DOHH2 (cell line): ENCODE data around the gene OMP.

Experiments used
- H3F3A ChIP-seq: fragments of 200-600 bp; sonication (generic), shearing (Covaris generic); 2 replicates; pipeline ENCODE4 v1.6.0; 2016; ENCODE audit warnings: antibody characterized with exemption, mild to moderate bottlenecking; ENCODE audit not compliant: control insufficient read depth, insufficient read depth
- H3K27ac ChIP-seq: fragments of 200-600 bp; sonication (generic); 2 replicates; pipeline ENCODE4 v1.5.1; 2014; ENCODE audit warnings: low read depth, mild to moderate bottlenecking, low read length, moderate library complexity
- H3K27me3 ChIP-seq: fragments of 200-600 bp; sonication (generic); 2 replicates; pipeline ENCODE4 v1.6.1; 2014; ENCODE audit warnings: mild to moderate bottlenecking, low read length, mixed read lengths; ENCODE audit not compliant: control insufficient read depth
- H3K36me3 ChIP-seq: fragments of 200-600 bp; sonication (generic); 2 replicates; pipeline ENCODE4 v1.6.1; 2014; ENCODE audit warnings: mild to moderate bottlenecking, low read length, moderate library complexity, mixed read lengths; ENCODE audit not compliant: control insufficient read depth
- H3K4me1 ChIP-seq: fragments of 200-600 bp; sonication (generic); 2 replicates; pipeline ENCODE4 v1.6.1; 2014; ENCODE audit warnings: mild to moderate bottlenecking, low read length, mixed read lengths; ENCODE audit not compliant: control insufficient read depth
- H3K4me2 ChIP-seq: fragments of 200-600 bp; sonication (generic); 2 replicates; pipeline ENCODE4 v1.6.0; 2014; ENCODE audit warnings: mild to moderate bottlenecking, low read length, moderate library complexity
- H3K4me3 ChIP-seq: fragments of 200-600 bp; sonication (generic); 2 replicates; pipeline ENCODE4 v1.5.1; 2014; ENCODE audit warnings: mild to moderate bottlenecking, low read length, mixed read lengths
- H3K79me2 ChIP-seq: fragments of 200-600 bp; sonication (generic); 2 replicates; pipeline ENCODE4 v1.6.1; 2014; ENCODE audit warnings: mild to moderate bottlenecking, low read length, mixed read lengths; ENCODE audit not compliant: control insufficient read depth
- H3K9me2 ChIP-seq: fragments of 200-600 bp; sonication (generic); replicated peaks from 2 replicates; pipeline ENCODE4 v1.6.1; 2014; ENCODE audit warnings: mild to moderate bottlenecking, low read length, mixed read lengths; ENCODE audit not compliant: control insufficient read depth
- H3K9me3 ChIP-seq: fragments of 200-600 bp; sonication (generic); 2 replicates; pipeline ENCODE4 v1.6.1; 2014; ENCODE audit warnings: antibody characterized with exemption, low read length, mixed read lengths; ENCODE audit not compliant: control insufficient read depth, insufficient read depth
- H4K20me1 ChIP-seq: fragments of 200-600 bp; sonication (generic); 2 replicates; pipeline ENCODE4 v1.6.0; 2014; ENCODE audit warnings: low read depth, mild to moderate bottlenecking, antibody characterized with exemption, low read length, moderate library complexity; ENCODE audit not compliant: control insufficient read depth, insufficient read depth
- EZH2phosphoT487 ChIP-seq: fragments of 200-600 bp; sonication (generic); IDR thresholded peaks from 2 replicates; pipeline ENCODE4 v1.6.1; 2017; ENCODE audit warnings: borderline replicate concordance, mild to moderate bottlenecking, antibody characterized with exemption, low read length, moderate library complexity, mixed read lengths
- TF ChIP-seq, protein P1 (sequence below): fragments of 200-600 bp; sonication (generic); IDR thresholded peaks from one replicate; pipeline ENCODE4 v1.5.1; 2014; ENCODE audit warnings: antibody characterized with exemption, mild to moderate bottlenecking, low read depth, low read length; ENCODE audit not compliant: poor library complexity, severe bottlenecking

The OMP gene

DNA sequence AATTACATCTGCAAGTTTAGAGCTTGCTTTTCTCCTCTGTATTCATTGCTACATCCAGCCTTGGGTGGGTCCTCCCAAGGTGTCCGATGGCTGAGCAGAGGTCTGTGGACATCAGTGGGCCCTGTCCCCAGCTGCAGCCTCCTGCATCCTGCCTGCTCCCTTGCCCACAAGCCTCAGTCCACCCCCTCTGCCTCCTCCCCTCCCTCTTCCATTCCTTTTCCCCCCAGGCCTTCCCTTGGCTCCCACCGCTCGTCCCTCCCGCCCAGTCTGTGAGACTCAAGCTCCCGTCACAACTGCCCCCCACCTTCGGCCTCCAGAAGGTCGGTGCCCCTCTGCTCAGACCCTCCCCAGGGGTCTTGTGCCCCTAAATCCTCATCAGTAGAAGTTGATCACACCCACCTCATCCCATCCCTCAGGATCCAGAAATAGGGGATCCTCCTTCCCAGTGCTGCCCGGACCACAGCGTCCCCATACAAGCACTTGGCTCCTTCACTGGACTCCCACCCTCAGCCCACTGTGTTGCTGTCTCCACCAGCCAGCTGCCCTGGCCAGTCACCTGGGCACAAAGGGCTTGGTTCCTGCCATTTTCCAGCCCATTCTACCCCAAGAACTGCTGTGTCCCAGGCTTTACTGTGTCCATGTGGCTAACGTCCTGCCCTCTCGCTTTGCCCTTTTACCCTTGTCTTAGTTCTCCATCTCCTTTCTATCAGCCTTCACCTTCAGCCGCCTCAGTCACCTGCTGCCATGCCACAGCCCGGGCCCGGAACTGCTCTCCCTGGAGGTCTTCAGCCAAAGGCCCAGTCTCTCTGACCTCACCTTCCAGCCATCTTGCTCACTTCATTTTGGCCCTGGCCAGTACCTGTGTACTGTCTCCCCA, 2.2 kb upstream of the OMP start:
- no peak overlapping the region for H3K4me2 ChIP-seq
- H3K36me3 ChIP-seq = no peaks in the 10 kb centered on the region
- no peaks in the 10 kb centered on the region for H3K27me3 ChIP-seq
- H3K79me2 ChIP-seq = no peaks in the 10 kb centered on the region
- no peak overlapping the region for H3K27ac ChIP-seq
- TF ChIP-seq EZH2phosphoT487 = no peak
- TF ChIP-seq, protein P1, sequence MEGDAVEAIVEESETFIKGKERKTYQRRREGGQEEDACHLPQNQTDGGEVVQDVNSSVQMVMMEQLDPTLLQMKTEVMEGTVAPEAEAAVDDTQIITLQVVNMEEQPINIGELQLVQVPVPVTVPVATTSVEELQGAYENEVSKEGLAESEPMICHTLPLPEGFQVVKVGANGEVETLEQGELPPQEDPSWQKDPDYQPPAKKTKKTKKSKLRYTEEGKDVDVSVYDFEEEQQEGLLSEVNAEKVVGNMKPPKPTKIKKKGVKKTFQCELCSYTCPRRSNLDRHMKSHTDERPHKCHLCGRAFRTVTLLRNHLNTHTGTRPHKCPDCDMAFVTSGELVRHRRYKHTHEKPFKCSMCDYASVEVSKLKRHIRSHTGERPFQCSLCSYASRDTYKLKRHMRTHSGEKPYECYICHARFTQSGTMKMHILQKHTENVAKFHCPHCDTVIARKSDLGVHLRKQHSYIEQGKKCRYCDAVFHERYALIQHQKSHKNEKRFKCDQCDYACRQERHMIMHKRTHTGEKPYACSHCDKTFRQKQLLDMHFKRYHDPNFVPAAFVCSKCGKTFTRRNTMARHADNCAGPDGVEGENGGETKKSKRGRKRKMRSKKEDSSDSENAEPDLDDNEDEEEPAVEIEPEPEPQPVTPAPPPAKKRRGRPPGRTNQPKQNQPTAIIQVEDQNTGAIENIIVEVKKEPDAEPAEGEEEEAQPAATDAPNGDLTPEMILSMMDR = no peak
- no peaks in the 10 kb centered on the region for H3F3A ChIP-seq
- no peaks in the 10 kb centered on the region for H4K20me1 ChIP-seq
- no peaks in the 10 kb centered on the region for H3K9me2 ChIP-seq
- no peak overlapping the region for H3K4me3 ChIP-seq
- no peaks in the 10 kb centered on the region for H3K9me3 ChIP-seq
- H3K4me1 ChIP-seq = no peaks in the 10 kb centered on the region

DNA sequence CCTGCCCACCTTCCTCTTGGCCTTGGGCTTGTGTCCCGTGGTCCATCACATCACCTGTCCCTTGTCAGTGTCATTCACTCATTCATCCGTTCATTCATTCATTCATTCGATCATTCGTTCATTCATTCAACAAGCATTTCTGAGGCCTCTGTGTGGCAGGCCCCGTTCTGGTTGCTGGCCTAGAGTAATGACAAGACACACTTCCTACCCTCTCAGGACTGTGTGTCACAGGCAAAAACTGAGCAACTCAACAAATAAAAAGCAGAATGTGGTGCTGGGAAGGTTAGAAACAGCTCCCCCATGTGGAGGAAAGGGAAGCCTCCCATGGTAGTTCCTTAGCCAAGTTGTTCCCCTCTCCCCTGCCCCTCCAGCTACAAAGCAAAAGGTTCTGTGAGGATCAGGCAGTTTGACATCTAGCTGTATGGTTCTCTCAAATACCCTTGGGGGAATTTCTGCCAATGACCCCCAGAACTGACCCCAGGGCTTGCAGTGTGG, 1.6 kb upstream of the OMP start:
- no peaks in the 10 kb centered on the region for H4K20me1 ChIP-seq
- no peaks in the 10 kb centered on the region for H3K27me3 ChIP-seq
- no peaks in the 10 kb centered on the region for H3K79me2 ChIP-seq
- H3K4me3 ChIP-seq = no peak overlapping the region
- no peaks in the 10 kb centered on the region for H3F3A ChIP-seq
- H3K4me1 ChIP-seq = no peaks in the 10 kb centered on the region
- TF ChIP-seq, protein P1 = peak; percentile 74
- TF ChIP-seq EZH2phosphoT487 = no peak
- no peaks in the 10 kb centered on the region for H3K9me3 ChIP-seq
- H3K4me2 ChIP-seq = no peak overlapping the region
- H3K27ac ChIP-seq = no peak overlapping the region
- no peaks in the 10 kb centered on the region for H3K9me2 ChIP-seq
- H3K36me3 ChIP-seq = no peaks in the 10 kb centered on the region

DNA sequence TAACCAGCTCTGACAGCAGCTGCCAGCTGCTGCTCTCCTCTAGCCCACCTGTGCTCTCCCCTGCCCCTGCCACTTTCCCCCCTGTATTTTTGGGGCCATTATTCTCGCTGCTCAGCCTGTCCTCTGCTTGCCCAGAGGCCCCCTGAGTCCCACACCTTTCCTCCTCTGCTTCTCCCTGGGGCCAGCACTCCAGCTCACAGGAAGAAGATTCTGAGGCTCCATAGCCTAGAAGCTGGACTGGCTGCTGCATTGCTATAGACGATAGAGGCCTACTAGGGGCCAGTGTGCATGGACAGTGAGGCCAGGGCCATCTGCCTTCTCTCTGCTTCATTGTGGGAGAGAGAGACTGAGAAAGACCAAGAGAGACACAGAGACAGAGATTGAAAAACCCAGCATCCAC, 679 bp downstream of the OMP start:
- Histone ChIP-seq H3F3A (no peaks in the 10 kb centered on the region), H3K36me3 (no peaks in the 10 kb centered on the region), H3K27ac (no peak overlapping the region), H3K9me2 (no peaks in the 10 kb centered on the region), H3K4me3 (no peak overlapping the region), H3K4me1 (no peaks in the 10 kb centered on the region), H3K79me2 (no peaks in the 10 kb centered on the region), H4K20me1 (no peaks in the 10 kb centered on the region), H3K4me2 (no peak overlapping the region), H3K27me3 (no peaks in the 10 kb centered on the region), H3K9me3 (no peaks in the 10 kb centered on the region)
- TF ChIP-seq, protein P1 = no peak
- TF ChIP-seq EZH2phosphoT487 = no peak
